Right renal pelvis (tissue), 4 donors: ENCODE data around the gene SMIM10L1. TPM values are rescaled to one million over a fixed set of nuclear protein-coding genes. Genes with fewer than 3 reads are reported as not detected.

Source experiments
- DNase-seq, 4 donors: peaks; one replicate each; pipeline ENCODE4 v3.0.0-alpha.2; 2013; ENCODE audit warnings: low read depth in 4 of 4, low spot score in 3 of 4, missing footprints in 1 of 4
- polyA plus RNA-seq, 4 donors: library from polyadenylated mRNA; unstranded; fragments of 120-200 nt; gene quantifications; one replicate each; pipeline ENCODE4 v1.2.1, GENCODE V29; 2013; ENCODE audit not compliant: insufficient read length in 4 of 4

Gene SMIM10L1
- polyA plus RNA-seq, 4 donors: 17.0 to 20.7 (median 19.5) TPM

DNA sequence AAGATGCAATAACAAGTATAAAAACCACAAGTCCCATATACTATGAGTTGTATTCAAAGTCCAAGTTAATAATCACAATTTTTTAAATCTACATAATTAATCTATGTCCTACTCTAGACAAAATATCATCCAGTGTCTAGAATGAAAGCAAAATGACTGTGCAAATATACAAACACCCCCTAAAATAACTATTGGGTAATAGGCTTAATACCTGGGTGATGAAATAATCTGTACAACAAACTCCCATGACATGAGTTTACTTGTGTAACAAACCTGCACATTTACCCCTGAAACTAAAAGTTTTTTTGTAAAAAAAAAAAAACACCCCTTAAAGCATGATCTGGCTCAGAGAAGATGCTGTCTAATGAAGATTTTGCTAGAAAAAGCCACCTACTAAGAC lies 11.5 kb downstream of the SMIM10L1 start:
- no peak for DNase-seq

DNA sequence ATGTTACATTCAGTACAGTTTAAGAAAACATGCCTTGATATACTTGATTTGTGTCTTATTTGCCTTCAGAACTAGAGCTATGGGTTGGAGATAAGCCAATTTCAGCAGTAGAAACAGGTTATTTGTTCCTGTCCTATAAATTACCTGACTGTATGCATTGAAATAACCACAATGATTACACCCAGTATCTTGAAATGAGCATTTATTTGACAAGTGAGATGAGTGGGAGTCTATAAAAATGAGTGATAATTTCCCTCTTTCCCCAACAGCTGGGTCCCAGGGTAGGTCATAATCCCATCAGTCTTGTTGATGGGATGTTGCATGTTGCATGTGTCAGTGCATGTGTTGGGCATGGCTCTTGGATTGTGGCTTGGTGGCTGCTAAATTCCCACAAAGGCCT lies 12.0 kb downstream of the SMIM10L1 start:
- DNase-seq: no peak

DNA sequence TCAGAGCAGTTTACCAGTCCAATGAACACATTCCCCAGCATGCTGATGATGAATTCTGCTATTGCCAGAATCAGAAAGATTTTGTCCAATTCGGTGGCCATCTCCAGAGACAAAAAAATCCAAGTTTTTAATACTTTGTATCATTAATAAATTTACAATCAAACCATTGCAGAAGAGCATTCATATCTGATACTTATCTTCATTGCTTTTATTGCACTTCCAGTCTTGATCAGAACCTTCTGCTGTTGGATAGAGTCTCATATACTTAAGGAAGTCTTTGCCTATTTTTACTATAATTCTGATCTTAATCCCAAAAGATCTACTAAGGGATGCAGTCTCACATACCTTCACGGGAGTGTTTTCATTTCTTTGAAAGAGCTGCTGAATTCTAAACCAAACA lies 15.8 kb downstream of the SMIM10L1 start, which contains the start of gene TAS2R42:
Gene TAS2R42, minus strand, starts transcription at position 101 of the 400 bp plus-strand sequence. Its CDS starts 0 bp downstream, at position 101.
- DNase-seq: no peak

DNA sequence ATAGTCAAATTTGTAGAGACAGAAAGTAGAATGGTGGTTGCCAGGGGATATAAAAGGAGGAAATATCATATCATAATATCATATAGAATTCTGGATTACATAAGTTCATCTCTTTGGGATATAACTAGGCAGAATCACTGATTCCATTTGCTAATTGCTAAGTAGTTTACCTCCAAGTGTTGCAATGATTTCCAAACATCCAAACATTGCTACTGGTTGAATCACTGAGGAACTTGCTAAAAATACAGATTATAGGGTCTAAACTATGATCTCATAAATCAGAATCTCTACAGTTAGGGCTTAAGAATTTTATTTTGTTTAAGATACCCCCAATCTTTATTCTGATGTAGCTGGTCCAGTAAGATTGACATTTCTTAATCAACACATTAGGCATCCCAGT lies 31.8 kb downstream of the SMIM10L1 start:
- no peak for DNase-seq

DNA sequence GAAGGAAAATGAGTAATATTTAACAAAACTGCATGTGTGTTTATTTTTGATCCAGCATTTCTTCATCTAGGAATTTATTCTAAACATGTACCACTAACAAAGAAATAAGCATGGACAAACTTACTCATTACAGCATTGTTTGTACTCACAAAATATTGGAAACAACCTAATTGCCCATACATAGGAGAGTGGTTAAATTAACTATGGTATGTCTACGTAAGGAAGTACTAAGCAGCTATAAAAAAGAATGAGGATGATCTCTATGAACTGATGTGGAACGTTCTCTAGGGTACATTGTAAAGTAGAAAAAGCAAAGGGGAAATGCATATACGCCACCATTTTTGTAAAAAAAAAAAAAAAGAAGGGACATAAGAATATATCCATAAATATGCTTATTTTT lies 33.2 kb downstream of the SMIM10L1 start:
- DNase-seq: no peak

DNA sequence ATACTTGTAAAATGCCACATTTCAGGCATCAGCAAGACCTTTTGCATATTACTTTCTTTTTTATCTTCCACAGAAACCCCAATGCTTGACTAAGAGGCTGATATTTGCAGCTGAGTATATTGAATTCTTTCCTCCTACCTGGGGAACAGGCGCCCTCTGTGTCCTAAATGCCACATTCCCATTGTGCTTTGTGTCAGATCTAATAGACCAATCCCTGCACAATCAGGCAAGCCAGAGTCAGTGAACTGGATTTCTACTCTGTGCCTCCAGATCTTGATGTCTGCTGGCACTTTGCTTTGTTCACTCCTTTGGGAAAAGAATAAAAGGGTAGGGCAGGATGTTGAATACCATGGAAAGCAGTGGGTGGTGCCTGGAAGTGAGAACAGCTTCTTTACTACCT lies 38.1 kb downstream of the SMIM10L1 start:
- no peak for DNase-seq

Other genes starting within 250 kb of the SMIM10L1 start
- under 1 TPM in 3 of 4 donors, not detected in 1; 0.23 to 0.41 (median 0.31) TPM for gene PRH2, start 242.0 kb upstream of the SMIM10L1 start, polyA plus RNA-seq
- gene TAS2R14, start 231.9 kb upstream of the SMIM10L1 start, polyA plus RNA-seq: 1 to 10 TPM; 2.6 to 3.8 (median 3.3) TPM
- gene TAS2R50, start 184.3 kb upstream of the SMIM10L1 start, polyA plus RNA-seq: not detected
- gene TAS2R20, start 172.9 kb upstream of the SMIM10L1 start, polyA plus RNA-seq: 1 to 10 TPM in 3 of 4 donors, under 1 TPM in 1; 0.98 to 2.0 (median 1.1) TPM
- gene TAS2R19, start 148.6 kb upstream of the SMIM10L1 start, polyA plus RNA-seq: 1 to 10 TPM in 2 of 4 donors, under 1 TPM in 2; 0.79 to 1.5 (median 1.2) TPM
- 1 to 10 TPM in 2 of 4 donors, under 1 TPM in 2; 0.65 to 1.9 (median 0.92) TPM for gene TAS2R31, start 139.8 kb upstream of the SMIM10L1 start, polyA plus RNA-seq
- gene TAS2R46, start 108.9 kb upstream of the SMIM10L1 start, polyA plus RNA-seq: under 1 TPM in 2 of 4 donors, not detected in 2; 0.09 to 0.22 TPM
- gene TAS2R43, start 78.9 kb upstream of the SMIM10L1 start, polyA plus RNA-seq: under 1 TPM; 0.16 to 0.62 (median 0.40) TPM
- gene TAS2R30, start 36.5 kb upstream of the SMIM10L1 start, polyA plus RNA-seq: under 1 TPM in 1 of 4 donors, not detected in 3; 0.16 TPM
- gene TAS2R42, start 15.7 kb downstream of the SMIM10L1 start, polyA plus RNA-seq: not detected
- gene PRB3, start 98.5 kb downstream of the SMIM10L1 start, polyA plus RNA-seq: under 1 TPM in 2 of 4 donors, not detected in 2; 0.08 to 0.19 TPM
- gene PRB4, start 139.2 kb downstream of the SMIM10L1 start, polyA plus RNA-seq: not detected
- not detected for gene PRB2, start 224.4 kb downstream of the SMIM10L1 start, polyA plus RNA-seq